ENCODE data around the gene ALOX5AP. TPM values are rescaled to one million over a fixed set of nuclear protein-coding genes. Genes with fewer than 3 reads are reported as not detected.
A peak's percentile ranks its signal among the peaks of the same experiment; 100 is the strongest.

Gene ALOX5AP
- total and polyA plus RNA-seq, 2 experiments from 2014 or later: 0.66 TPM; not detected in 1

DNA sequence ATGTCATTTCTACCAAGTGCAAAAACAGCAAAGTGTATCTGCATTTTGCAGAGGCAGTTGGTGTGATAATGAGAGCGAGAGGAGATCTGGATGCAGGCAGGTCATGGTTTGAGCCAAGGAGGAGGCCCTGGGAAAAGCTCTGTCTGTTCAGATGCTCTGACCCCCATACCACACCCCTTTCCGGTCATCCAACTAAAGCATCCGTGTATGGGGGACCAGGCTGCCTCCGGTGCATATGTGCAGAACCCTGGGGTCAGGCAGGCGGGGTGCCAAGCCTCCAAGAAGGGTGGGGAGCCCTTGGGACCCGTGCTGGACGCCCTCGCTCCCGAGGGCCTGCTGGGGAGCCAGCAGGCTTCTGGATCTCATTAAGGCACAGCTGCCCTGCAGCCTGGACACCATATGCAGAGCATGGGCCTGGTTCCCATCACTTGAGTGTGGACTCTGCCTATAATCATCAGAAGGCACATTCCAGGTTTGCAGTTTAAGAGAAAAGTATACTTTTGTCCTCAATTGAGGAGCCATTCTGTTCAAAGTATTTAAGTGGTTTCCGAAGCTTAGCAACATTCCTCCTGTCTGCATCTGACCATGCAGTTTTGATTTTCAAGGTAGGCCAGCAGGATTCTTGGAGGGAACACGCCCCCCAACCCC is 56.1 kb downstream of the ALOX5AP start:
- Histone ChIP-seq H3K4me1 (ENCODE audit: low read depth) (no peaks in the 10 kb centered on the region), H3K36me3 (no peaks in the 10 kb centered on the region), H3K27me3 (no peaks in the 10 kb centered on the region), H3K9me3 (ENCODE audit: low read depth) (no peaks in the 10 kb centered on the region), H3K4me3 (no peak overlapping the region), H3K27ac (no peak overlapping the region)
- peak in 1 of 2 donors; percentile 23 for DNase-seq (ENCODE audit: low read depth in 1 of 2, low spot score in 1 of 2)
- TF ChIP-seq, protein P1, sequence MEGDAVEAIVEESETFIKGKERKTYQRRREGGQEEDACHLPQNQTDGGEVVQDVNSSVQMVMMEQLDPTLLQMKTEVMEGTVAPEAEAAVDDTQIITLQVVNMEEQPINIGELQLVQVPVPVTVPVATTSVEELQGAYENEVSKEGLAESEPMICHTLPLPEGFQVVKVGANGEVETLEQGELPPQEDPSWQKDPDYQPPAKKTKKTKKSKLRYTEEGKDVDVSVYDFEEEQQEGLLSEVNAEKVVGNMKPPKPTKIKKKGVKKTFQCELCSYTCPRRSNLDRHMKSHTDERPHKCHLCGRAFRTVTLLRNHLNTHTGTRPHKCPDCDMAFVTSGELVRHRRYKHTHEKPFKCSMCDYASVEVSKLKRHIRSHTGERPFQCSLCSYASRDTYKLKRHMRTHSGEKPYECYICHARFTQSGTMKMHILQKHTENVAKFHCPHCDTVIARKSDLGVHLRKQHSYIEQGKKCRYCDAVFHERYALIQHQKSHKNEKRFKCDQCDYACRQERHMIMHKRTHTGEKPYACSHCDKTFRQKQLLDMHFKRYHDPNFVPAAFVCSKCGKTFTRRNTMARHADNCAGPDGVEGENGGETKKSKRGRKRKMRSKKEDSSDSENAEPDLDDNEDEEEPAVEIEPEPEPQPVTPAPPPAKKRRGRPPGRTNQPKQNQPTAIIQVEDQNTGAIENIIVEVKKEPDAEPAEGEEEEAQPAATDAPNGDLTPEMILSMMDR (IDR thresholded peaks at IDR 0.05; ENCODE audit: low read depth, low read length): no peak

DNA sequence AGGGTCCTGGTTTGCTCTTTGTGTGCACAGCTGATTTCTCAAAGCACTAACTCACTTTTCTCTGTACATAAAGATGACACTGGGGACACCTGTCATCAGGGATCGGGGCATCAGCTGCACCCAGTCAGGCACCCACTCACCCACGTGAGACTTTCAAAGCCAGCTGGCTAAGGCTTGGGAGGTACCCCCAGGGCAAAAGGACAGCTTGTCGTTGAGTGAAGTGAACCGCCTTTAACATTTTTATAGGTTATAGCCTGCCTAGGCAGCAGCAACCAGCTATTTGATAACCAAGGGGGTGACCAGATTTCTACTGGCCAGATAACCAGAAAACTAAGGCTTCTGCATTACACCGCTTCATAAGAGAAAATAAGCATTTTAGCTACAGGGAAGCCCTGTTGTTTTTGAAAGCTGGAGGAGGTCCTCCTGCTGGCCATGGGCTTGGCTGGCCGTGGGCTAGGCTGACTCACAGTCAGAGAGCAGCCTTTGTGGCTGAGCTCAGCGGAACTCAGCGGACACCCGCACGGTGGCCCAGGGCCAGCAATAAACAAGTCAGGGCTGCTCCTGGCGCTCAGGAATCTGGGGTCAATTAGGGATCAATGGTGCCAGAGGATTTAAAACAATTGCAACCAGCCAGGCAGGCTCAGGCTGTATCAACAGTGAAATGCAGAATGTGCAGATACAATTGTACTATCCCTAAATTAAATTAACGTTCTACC is 57.1 kb downstream of the ALOX5AP start:
- no peaks in the 10 kb centered on the region for H3K36me3 ChIP-seq
- TF ChIP-seq, protein P1 (IDR thresholded peaks at IDR 0.05; ENCODE audit: low read depth, low read length): peak; percentile 69
- H3K4me3 ChIP-seq: no peak overlapping the region
- H3K27ac ChIP-seq: no peak overlapping the region
- no peaks in the 10 kb centered on the region for H3K27me3 ChIP-seq
- no peaks in the 10 kb centered on the region for H3K9me3 ChIP-seq (ENCODE audit: low read depth)
- peak in 1 of 2 donors; percentile 96 for DNase-seq (ENCODE audit: low read depth in 1 of 2, low spot score in 1 of 2)
- no peaks in the 10 kb centered on the region for H3K4me1 ChIP-seq (ENCODE audit: low read depth)

DNA sequence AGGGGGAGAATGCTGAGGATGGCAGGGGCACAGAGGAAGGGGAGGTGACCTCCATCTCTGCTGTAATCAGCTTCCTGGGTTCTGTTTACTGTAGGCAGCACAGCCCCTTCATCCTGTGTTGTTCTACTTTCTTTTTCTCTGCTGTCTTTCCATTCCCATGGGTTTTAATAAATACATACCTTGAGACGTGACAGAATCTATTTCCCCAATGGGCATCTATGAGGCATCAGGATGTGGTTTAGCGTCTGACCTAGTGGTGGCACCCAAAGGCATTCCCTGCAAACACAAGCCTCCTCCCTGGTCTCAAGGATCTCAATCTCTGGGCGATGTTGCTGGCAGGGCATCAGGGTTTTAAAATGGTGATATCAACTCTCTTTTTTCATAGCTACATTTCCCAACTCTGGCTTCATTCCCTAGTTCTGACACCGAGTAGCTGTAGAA is 60.8 kb downstream of the ALOX5AP start:
- H3K9me3 ChIP-seq (ENCODE audit: low read depth): no peaks in the 10 kb centered on the region
- H3K4me3 ChIP-seq: no peak overlapping the region
- H3K27ac ChIP-seq: no peak overlapping the region
- peak in 1 of 2 donors; percentile 63 for DNase-seq (ENCODE audit: low read depth in 1 of 2, low spot score in 1 of 2)
- H3K4me1 ChIP-seq (ENCODE audit: low read depth): no peaks in the 10 kb centered on the region
- no peaks in the 10 kb centered on the region for H3K27me3 ChIP-seq
- TF ChIP-seq, protein P1 (IDR thresholded peaks at IDR 0.05; ENCODE audit: low read depth, low read length): no peak
- H3K36me3 ChIP-seq: no peaks in the 10 kb centered on the region

DNA sequence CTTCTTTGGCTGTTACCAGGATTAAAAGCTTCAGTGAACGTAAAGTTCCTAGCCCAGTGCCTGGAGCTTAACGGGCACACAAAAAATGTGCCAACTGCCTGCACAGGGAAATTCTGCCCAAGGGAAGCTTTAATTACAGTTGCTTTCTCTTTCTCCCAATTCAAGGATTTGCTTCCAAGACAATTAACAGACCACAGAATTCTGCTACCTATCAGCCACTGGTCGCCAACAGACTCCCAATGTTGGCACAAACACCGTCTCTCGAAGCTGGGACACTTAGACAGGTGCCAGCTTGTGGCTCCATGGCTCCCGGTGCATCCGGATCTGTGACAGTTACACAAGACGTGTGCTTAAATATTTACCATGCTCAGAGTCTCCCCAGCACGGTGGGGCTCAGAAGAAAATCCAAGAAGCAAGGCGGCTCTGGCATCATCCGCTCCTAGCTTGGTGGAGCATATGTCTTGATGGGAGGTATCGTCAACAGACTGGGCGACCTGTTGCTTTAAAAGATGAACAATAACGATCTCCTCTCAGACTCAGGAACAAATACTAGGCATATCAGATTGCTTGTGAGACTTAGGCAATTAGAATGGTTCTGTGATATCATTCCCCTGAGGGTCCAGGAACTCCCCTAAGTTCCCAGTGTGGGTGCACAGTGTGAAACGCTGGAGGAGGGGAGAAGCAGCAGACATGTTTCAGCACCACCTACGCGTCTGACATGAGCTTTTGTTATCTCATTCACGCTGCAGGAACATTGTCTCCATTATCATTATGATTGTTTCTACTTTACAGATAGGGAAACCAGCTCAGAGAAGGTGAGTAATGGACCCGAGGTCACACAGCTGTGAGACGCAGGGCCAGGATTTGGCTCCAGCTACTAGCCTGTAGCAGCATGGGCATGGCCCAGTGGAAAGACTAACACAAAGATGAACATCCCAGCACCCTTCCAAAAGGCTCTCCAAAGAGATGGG is 61.6 kb downstream of the ALOX5AP start:
- no peaks in the 10 kb centered on the region for H3K27me3 ChIP-seq
- H3K36me3 ChIP-seq: no peaks in the 10 kb centered on the region
- H3K9me3 ChIP-seq (ENCODE audit: low read depth): no peaks in the 10 kb centered on the region
- TF ChIP-seq, protein P1 (IDR thresholded peaks at IDR 0.05; ENCODE audit: low read depth, low read length): no peak
- H3K4me3 ChIP-seq: no peak overlapping the region
- peak in 1 of 2 donors; percentile 48 for DNase-seq (ENCODE audit: low read depth in 1 of 2, low spot score in 1 of 2)
- H3K4me1 ChIP-seq (ENCODE audit: low read depth): no peaks in the 10 kb centered on the region
- H3K27ac ChIP-seq: no peak overlapping the region

DNA sequence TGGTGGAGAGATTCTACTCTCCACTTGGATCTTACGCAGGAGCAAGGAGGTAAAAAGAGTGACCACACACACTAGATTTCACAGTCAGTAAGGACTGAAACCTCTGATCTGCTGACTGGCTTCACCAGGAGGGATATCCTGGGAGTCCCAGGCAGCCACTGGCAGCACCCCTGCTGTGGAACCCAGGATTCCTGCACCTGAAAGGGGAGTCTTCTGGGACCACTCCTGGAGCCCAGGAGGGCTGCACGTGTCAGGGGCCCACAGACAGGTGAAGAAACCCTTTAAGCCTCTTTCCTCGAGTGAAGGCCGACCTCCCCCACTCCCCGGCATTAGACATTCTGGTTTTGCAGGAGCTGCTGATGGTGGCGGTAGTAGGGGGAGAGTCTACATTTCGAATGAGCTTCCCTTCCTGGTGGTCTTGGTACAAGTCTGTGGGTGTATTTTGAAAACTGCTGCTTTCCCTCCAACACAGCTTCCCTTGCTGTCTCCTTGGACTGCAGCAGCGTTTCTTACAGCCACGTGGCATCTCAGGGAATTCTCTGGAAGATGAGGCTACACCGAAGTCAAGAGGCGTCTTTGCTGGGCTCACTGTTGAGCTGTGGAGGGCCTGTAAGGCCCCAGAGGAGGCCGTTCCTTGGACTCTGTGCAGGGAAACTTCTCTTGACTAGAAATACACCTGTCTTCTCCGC is 62.6 kb downstream of the ALOX5AP start:
- no peaks in the 10 kb centered on the region for H3K9me3 ChIP-seq (ENCODE audit: low read depth)
- H3K36me3 ChIP-seq: no peaks in the 10 kb centered on the region
- H3K4me3 ChIP-seq: no peak overlapping the region
- DNase-seq (ENCODE audit: low read depth in 1 of 2, low spot score in 1 of 2): no peak
- no peaks in the 10 kb centered on the region for H3K27me3 ChIP-seq
- TF ChIP-seq, protein P1 (IDR thresholded peaks at IDR 0.05; ENCODE audit: low read depth, low read length): no peak
- H3K27ac ChIP-seq: no peak overlapping the region
- H3K4me1 ChIP-seq (ENCODE audit: low read depth): peaks cover 1% of the 10 kb centered on the region

Measured in cardiac muscle cell (in vitro differentiated cells and primary cell).